Stimulated activated CD4-positive, alpha-beta T cell treated with anti-CD3 and anti-CD28 coated beads, Interleukin-15, amount 100 ng/mL, for 48 hours (primary cell): ENCODE measurements around the gene EXOC3L4.

Experiments
- DNase-seq, 2 donors: peaks; one replicate each; pipeline ENCODE4 v3.0.0-alpha.2; 2020; ENCODE audit warnings: low read depth in 2 of 2

The EXOC3L4 gene

DNA sequence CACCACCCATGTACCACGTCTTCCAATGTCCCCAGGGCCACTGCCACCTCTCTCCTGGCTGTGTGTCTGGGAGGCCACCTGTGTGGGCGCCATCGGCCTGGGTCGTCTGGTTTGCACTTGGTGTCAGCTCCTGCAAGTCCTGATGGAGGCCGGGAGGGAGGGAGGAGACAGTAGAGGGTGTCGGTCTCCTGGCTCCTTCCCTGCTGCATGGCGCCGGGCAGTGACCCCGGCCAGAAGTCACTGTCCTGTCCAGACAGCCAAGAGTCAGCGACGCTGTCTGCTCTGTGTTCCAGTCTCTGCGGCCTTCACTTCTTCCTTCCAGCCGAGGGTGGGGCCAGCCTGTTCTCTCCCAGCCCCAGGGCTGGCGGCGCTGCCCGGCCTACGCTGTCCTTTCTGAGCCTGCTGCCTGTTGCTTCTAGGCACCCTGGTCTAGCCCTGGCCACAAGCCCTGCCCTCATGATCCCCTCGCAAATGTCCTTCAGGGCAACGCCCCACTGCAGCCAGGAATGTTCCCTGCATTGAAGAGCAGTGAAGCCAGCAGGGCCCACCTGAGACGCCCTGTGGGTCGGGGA is 23.5 kb upstream of the EXOC3L4 start:
- DNase-seq = no peak

DNA sequence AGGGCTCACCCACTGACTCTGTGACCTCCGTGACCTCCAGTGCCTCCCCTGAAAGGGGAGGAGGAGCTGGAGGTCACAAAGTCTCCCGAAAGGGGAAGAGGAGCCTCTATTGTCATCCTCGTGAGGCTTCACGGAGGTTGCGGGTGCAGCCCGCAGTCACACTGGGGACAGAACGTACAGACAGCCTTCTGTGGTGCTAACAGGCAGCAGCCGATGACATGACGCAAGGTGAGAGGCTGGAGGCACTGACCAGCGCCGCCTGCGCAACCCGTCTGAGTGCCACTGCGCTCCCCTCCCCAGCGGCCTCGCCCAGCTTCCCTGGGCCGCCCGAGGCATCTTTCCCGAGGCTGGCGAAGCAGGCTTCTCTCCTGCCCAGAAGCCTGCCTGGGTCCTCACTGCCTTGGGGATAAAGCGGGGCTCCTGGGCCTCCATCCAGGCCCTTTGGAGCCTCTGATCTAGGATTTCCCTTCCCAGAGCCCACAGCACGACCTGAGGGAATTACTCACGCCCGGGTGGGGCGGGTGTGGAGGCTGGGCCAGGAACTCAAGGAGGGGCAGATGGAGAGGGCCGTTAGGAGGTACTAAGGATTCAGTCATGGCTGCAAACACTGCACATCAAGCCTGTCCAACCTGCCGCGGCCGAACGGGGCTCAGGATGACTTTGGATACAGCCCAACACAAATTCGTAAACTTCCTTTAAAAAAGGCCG is 22.8 kb upstream of the EXOC3L4 start:
- DNase-seq = no peak

DNA sequence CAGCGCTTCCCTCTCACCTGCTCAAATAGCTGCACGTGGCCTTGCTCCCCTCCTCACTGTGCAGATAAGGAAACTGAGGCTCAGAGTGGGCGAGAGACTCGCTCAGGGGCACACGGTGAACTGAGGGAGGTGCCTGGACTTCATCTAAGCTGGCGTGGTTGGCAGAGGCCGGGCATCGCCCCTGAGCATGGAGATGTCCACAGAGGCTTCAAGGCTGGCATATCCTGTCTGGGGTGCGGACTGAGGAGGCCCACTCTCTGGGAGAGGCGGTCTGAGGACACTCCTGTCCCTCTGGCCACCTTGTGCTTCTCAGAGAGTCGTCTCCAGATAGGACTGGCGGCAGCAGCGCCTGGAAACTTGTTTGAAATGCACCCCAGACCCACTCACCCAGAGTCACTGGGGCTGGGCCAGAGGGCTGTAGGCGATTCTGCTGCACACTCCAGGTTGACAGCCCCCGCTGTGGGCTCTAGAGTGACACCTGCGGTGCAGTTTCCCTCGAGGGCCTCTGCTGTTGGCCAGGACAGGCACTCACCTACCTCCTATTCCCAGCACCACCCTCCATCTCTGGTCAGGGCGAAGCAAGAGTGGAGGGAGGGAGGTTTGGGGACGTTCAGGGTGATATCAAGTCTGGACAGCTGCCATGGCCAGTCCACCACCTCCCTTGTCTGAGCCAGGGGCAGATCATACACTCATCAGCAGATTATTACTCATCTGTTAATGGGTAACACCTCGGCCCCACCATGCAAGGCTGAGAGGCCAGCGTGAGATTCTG is 21.7 kb upstream of the EXOC3L4 start:
- DNase-seq = no peak

DNA sequence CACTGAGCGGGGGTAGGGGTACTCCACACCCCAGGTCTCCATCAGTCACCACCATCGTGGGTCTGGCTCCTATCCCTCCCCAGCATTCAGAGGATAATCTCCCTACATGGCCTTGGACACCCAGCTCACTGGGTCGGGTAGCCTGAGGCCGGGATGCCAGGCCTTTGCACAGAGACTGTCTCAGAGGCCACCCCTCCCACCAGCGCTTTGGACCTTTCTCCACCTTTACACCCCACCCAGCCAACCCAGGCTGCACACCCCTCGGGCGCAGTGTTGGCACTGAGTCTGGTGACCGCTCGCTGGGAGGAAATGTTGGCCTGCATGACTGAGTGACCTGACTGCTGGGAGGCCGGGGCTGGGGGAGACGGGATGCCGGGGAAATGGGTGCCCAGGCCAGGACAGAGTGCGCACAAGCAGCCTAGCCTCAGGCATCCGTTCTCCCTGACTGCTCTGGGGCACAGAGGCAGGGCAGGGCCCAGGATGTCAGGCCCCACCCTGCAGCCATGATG is 21.1 kb upstream of the EXOC3L4 start:
- no peak for DNase-seq

DNA sequence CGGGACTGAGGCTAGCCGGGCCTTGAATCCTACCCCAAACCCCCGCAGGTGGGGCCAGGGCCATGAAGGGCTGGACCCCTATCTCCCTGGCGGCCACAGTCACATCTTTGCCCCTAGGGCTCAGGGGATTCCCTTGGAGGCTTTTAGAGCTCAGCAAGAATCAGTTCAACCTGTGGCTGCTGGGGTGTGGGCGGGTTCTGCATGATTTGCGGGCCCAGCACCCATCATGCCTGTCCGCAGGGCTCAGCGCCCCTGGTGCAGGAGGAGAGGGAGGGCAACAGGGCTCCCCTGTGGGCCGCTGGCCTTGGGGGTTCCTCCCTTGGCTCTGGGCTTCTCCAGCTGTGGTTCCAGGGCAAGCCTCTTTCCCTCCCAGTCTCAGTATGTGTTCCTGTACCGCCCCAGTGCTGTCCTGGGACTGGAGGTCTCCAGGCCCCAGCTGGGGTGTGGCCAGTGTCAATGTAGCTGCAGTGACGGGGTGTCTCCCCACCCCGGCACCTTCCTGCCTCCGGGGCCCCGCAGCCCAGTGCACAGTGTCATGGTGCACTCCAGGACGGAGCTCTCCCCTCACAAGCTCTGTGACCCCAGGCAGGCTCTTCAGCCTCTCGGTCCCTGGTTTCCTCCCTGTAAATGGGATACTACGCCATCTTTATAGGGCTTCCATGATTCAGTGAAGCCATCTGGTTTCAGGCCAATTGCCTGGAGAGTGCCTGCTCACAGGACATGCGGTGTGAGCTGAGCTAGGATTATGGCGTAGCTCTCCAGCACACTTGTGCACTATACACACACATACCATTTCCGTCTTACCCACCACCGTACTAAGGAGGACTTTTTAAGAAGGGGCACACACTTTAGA is 20.4 kb upstream of the EXOC3L4 start:
- no peak for DNase-seq

DNA sequence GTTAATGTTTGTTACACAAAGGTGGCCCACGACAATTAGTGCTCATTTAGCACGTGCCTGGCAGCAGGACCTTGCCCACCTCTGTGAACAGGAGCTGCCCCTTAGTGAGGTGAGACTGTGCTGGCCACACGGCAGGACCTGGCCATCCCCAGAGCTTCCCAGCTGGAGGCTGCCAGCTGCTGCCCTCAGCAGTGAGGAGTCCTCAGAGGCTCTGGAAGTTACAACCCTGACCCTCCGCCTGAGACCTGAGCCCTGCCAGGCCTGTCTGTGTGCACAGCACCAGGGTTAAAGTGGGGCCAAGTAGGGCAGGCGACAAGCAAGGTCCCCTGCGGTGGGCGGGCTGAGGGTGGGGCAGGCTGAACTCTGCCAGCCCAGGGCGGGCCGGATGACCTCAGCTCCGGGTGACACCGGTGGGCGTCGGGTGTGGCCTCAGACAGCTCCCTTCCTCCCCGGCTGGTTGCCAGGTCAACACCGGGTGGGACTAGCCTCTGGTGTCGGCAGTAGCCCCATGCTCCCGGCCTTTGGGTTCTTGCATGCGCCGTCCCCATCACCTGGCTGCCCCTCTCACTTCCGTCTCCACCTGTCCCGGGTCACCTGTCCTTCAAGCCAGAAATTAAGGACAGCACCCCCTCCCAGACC is 19.7 kb upstream of the EXOC3L4 start:
- DNase-seq = no peak

DNA sequence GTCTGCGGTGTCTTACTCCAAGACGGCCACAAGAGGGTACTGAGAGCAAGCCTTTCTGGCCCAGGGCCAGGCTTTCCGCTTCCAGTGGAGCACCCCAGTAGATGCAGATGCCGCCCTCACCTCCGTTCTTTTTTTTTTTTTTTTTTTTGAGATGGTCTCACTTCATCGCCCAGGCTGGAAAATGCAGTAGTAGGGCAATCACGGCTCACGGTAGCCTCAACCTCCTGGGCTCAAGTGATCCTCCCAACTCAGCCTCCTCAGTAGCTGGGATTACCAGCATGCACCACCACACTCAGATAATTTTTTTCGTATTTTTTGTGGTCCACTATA is 16.1 kb upstream of the EXOC3L4 start:
- peak; percentile 56 to 63 for DNase-seq

DNA sequence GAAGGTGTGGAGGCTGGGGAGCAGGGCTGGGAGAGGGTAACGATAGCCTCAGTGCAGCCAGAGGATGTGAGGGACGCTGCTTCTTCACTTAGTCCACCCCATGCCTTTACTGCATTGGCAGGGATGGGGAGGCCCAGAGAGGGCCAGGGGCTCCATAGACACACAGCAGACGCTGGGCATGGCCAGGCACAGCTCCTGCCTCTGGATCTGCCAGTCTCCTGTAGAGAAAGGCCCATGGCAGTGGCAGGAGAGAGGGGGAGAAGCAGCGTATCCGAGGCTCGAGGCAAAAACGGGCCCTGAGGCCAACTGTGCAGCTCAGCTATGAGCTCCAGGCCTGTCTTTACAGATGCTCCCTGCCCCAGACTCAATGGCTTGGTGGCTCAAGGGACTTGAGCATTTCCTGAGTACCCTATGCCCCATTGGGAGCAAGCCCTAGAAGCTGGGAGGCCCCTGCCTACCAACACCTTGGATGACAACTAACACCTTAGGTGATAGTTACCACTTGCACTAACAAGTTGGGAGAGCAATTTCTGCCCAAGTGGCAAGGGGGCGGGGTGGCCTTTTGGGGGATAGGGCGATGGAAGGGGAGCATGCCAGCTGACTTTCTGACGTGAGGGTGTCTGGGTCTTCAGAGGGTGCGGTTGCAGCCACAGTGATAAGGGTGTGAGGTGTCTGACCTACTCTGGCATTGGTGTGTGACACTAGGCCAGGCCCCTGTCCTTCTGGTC is 15.5 kb upstream of the EXOC3L4 start:
- DNase-seq = no peak

DNA sequence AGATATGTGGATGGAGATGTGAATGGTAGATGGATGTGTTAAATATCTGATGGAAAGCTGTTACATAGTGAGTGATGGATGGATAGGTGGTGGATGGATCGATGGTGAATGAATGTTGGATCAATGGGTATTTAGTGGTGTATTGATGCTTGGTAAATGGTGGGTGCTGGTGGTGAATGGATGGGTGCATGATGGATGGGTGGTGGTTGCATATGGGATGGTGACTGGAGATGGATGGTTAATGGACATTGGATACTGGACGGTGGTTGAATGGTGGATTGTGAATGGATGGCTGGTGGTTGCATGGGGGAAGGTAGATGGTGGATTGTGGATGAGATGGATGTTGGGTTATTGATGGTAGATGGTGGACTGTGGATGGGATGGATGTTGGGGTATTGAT is 12.6 kb upstream of the EXOC3L4 start:
- DNase-seq = no peak

DNA sequence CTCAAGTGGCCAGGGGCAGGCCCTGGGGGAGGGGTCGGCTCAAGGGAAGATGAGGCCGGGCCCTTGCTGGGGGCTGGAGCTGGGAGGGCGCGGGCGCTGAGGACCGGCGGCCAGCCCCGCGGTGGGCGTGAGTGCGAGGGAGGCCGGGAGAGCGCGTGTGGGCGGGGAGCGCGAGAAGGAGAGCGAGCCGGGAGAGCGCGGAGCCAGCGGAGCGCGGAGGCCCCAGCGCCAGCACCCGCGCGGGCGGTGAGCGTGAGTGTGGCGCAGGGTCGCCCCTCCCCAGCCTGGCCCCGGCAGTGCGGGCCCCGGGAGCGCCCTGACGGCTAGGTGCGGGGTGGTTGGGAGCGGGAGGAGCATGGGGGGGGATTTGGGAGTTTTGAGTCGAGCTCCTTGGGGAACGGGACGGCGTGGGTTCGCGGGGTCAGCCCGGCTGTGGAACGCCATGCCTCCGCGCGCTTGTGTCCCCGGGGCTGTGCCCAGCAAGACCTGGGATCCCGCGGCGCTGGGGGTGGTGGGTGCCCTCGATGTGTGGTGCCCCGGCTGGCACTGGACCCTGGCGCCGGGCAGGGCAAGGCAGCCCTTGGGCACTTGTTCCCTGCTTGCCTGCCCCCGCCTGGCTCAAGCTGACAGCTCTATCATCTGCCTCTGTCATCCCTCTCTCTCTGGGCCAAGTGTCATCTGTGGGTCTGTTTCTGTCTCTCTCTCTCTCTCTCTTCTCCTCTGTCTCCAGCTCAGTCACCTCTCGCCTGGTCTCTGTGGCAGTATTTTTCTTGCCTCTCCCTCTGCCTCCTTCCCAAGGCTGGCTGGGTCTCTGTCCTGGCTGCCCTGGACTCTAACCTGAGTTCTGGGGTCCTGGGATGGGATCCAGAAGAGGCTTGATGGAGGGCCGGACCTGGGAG is 10.3 kb upstream of the EXOC3L4 start, which contains the start of gene LBHD2:
Gene LBHD2 (plus strand): TSS at position 190 of the 899 bp plus-strand sequence. CDS start 1,803 bp downstream, outside the sequence.
- DNase-seq = no peak

DNA sequence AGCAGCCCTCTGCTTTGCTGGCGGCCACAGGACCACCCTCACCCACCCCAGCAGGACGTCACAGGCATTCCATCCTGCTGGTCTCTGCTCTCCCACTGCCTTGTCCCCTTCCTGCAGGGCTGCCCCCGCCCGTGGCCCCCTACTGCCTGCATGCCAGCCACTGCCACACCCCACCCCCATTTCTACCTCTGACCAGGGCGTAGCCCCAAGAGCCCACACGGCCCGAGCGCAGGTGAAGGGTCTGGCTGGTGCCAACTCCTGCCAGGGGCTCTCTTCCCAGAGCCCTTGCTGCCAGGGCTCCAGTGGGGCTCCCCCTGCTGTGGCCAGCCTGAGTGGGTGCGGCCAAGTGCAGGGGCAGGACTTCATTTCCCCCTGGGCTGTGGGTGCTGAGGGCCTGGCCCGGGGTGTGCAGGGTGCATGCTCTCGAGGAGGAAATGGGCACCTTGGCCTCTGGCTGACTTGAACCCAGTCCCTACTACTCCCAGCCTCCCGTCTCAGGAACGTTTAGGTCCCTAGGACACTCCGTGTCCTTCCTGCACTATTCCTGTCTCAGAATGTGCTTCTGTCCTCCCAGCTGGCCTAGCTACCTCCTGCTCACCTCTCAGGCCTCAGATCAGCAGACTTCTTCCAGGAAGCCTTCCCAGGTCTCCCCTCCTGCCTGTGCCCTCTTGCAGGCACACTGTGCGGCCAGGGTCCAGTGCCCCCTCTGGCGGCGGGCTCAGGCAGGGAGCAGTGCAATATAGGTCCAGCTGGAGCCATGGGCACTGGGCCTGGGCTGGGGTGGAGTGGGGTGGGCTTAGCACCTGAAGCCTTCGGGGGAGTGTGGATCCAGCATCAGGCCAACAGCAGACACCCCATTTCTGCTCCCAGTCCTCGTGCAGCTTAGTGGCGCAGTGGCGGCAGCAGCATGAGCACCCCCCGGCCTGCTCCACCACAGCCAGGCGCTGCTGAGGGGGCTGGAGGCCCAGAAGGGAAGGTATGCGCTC is 9.1 kb upstream of the EXOC3L4 start:
- DNase-seq = no peak

DNA sequence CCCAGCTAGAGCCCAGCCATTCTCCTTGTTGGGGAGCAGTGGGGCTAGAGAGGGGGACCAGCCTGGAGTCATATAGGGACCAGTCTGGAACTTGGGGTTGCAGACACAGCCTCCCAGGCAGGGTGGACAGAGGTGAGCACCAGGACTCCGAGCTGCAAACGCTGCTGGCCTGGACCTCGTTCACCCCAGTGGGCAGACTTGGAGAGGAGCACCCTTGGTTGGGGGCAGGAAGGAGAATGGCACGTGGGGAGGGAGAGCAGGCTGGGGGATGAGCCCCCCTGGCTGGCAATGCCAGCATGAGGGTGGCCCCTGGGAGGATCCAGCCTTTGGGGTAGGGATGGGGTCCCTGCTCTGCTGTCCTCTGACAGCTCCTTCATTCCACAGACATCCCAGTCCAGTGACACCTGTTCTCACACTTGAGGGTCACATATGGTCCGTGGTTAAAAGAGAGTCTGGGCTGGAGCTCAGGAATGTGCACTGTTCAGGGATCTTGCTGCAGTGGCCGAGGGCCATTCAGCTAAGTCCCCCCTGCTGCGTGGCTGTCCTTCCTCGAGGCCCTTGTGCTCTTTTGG is 7.7 kb upstream of the EXOC3L4 start:
- DNase-seq = no peak

DNA sequence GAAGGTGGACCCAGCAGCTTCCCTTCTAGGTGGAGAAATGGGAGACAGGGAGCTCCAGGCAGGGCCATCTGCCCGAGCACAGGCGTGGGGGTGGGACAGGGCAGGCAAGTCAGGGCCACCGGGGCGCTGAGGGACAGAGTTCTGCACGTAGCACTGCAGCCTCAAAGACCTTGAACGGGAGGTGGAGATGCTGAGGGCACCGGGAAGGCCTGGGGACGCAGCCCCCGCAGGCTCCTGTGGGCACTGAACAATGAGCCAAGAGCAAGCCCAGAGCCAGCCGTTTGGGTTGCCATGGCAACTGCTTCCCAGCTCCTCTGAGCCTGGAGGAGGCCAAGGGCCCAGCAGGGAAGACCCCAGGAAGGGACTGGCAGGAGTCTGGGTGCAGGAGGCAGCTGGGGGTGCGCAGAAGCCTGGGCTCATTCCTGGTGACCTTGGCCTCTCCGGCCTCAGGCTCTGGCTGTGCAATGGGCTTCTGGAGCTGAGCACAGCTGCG is 7.1 kb upstream of the EXOC3L4 start:
- no peak for DNase-seq

DNA sequence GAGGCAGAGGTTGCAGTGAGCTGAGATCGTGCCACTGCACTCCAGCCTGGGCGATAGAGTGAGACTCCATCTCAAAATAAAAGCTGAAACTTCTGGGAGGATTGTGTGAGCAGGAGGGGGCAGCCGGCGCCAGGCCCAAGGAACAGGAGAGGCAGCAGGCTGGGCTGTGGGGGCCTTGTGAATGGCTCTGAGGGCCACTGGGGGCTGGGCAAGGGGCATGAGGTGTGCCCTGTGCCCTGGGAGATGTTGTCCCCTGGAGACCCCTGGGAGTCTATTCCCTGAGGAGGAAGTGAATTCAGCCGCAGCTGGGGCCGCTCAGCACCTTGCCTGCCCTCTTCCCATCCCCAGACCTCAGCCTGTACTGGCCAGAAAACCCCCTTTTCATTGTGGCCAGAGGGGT is 5.6 kb upstream of the EXOC3L4 start:
- DNase-seq = no peak

DNA sequence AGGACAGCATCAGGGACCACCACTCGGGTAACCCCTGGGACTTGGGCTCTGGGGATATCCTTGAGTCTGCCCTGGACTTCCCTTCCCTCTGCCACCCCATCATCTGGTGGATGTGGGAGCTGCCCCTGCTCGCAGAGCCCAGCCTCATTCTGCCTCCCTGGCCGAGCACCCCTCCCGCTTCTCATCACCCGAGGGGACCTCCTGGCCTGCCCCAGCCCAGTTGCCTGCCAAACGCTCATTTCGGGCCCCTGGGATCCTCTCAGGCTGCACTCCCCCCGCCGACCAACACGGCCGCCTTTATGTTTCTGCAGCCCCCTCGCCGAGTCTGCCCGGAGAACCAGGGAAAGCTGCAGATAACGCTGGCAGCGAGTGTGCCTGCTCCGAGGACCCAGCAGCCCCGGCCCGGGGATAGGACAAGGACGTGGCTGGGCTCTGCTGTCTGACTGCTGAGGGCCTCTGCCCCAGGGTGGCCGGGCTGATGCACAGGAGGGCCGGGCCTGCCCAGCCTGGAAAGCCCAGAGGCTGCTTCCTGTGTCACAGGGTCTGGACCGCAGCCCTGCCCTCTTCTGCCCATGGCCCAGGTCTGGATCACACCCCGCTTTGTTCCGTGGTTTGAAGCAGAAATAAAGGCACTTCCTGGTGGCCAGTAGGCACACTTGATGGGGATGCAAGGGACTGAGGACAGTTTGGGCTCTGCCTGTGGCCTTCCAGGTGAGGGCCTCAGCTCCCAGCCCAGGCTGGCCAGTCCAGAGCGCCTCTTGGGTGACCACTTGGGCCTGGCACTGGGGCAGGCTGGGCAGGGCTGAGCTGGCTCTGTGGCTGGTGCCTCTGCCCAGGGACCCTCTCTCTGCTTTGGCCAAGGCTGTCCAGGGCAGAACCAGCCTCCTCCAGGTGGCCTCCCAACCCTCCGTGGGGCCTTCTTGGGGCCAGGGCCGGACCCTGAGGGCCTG is 4.9 kb upstream of the EXOC3L4 start:
- no peak for DNase-seq

DNA sequence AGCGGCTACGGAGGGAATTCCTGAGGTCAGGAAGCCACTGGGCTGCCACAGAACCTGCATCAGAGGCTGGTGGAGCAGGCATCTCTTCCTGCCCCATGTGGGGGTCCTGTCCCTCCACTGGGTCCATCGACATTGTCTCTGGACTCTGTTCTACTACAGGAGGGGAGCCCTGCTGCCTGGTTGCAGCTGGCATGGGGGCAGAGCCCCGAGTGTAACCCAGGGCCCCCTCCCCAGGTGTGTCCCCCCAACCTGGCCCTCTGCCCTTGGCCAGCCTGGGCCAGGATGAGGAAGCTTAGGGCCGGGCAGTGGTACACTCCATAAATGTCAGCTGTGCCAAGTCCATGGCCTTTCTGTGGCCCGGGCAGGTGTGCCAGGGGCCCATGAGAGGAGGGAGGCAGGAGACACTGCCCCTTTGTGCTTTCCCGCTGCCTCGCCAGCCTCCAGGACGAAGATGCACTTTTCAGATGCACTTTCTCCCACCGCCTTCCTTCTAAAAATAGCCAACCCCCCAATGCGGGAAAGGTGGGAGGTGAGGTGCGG is 4.0 kb upstream of the EXOC3L4 start:
- no peak for DNase-seq
